ENCODE measurements around the gene BRSK2. TPM values are rescaled to one million over a fixed set of nuclear protein-coding genes. Genes with fewer than 3 reads are reported as not detected.

The BRSK2 gene
- total RNA-seq, 1 donor, result under 0.01 TPM

DNA sequence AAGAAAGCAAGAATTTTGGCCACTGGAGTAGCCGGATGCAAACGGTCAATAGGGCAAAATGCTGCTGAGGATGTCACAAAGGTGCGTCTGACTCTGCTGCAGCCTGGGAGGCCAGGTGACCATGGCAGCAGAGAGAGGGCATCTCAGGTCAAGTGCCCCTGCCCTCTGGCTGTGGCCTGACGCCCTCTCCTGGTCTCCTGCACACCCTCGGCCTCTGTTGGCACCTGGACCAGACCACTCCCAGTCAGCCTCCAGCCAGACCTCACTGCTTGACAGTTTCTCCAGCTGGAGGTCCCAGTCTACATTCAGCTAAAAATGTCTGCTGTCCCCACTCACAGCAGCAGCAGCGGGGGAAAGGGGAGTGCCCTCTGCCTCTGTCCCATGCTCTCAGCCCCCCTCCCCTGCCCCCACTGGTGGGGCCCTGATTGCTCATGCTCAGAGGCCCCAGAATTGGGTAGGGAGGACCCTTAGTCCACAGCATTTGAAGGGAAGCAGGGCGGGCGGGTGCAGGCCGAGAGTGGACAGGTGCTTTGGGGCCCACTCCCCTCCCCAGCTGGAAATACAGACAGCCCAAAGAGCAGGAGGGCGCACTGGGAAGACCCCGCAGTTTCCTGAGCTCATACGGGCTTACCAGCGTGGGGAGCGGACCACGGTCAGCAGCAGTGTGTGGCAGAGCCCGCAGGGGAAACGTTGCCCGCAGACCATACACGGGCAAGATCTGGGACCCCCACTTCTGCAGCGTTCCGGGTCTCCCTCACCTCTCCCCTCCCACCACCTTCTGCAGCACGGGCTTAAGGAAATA is 1.6 kb upstream of the BRSK2 start:
- DNase-seq (ENCODE audit: low read depth), result no peak

DNA sequence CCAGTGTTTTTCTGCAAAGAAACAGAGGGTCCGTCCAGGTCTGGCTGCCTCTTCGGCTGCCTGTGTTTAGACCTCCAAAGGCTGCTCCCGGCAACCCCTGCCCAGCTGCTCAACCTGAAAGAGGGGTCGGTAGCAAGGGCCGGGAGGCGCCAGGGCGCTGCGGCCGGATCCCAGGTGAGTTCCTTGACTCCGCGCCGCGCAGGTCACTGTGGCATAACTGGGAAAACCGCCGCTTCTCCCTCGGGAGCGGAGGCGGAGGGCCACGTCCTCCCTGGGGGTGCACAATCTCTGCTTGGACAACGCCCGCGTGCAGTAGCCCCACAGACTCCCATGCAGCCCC is 1.0 kb upstream of the BRSK2 start:
- no peak for DNase-seq (ENCODE audit: low read depth)
- TF ChIP-seq, protein P1, sequence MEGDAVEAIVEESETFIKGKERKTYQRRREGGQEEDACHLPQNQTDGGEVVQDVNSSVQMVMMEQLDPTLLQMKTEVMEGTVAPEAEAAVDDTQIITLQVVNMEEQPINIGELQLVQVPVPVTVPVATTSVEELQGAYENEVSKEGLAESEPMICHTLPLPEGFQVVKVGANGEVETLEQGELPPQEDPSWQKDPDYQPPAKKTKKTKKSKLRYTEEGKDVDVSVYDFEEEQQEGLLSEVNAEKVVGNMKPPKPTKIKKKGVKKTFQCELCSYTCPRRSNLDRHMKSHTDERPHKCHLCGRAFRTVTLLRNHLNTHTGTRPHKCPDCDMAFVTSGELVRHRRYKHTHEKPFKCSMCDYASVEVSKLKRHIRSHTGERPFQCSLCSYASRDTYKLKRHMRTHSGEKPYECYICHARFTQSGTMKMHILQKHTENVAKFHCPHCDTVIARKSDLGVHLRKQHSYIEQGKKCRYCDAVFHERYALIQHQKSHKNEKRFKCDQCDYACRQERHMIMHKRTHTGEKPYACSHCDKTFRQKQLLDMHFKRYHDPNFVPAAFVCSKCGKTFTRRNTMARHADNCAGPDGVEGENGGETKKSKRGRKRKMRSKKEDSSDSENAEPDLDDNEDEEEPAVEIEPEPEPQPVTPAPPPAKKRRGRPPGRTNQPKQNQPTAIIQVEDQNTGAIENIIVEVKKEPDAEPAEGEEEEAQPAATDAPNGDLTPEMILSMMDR (IDR thresholded peaks at IDR 0.05; ENCODE audit: insufficient read depth, low read depth, low read length), result no peak
- peak overlapping the region; percentile 63 for H3K4me3 ChIP-seq (ENCODE audit: low read depth, low read length)

More for the DNA sequence above, 1.6 kb upstream of the BRSK2 start:
- no peak overlapping the region for H3K4me3 ChIP-seq (ENCODE audit: low read depth, low read length)
- TF ChIP-seq, protein P1 (IDR thresholded peaks at IDR 0.05; ENCODE audit: insufficient read depth, low read depth, low read length), result no peak

DNA sequence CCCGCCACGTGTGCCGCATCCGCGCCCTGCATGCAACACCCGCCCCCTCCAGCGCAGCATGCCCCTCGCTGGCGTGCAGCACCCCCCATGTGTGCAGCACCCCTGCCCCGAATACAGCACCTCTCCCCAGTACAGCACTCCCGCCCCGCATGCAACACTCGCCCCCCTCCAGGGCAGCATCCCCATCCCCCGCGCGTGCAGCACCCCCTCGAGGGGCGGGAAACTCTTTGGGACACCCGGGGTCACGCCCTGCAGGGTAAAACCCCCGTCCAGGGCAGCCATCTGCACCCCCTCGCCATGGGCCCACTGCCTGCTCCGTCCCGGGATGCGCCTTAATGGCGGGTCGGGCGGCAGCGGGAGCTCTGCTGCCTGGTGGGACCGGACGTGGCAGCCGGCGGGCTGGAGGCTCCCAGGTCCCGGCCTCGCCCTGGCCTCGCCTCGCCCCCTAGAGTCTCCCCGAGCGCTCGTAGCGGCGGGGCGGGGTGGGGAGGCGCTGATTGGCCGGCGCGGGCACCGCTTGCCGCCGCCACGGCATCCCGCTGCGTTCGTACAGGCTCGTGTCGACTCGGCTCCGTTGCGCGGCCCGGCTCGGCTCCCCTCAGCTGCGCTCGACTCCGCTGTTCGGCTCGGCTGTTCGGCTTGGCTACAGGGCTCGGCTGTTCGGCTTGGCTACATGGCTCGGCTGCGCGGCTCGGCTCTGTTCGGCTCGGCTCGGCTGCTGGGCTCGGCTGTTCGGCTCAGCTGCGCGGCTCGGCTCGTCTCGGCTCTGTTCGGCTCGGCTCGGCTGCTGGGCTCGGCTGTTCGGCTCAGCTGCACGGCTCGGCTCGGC is 417 bp upstream of the BRSK2 start:
- peak overlapping the region; percentile 63 for H3K4me3 ChIP-seq (ENCODE audit: low read depth, low read length)
- peak; percentile 96 for DNase-seq (ENCODE audit: low read depth)
- TF ChIP-seq, protein P1 (IDR thresholded peaks at IDR 0.05; ENCODE audit: insufficient read depth, low read depth, low read length), result peak; percentile 22

DNA sequence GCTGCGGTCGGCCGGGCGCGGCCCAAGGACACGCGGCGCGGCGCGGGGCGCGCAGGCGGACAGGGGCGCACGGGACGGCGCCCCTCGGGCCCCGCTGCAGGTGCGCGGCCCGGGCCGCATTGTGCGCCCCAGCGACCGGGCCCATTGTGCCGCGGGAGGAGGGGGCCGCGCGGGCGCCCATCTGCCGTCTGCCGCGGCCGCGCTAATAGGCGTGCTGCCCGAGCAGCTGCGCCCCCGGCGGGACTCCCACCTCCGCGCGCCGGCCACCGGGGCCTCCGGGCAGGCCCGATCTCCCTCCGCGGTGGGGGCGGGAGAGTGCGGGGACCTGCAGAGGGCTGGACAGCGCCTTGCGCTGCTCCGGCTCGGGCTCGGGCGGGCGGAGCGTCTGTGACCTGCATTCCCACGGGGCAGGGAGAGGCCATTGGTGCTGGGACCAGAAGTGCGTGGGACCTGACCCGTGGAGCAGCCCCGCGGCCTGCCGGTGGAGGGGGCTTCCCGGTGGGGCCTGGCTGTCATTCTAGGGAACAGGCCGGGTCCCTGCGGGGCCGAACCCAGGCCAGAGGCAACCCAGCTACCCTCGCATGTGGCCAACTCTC is 933 bp downstream of the BRSK2 start:
- H3K4me3 ChIP-seq (ENCODE audit: low read depth, low read length), result no peak overlapping the region
- TF ChIP-seq, protein P1 (IDR thresholded peaks at IDR 0.05; ENCODE audit: insufficient read depth, low read depth, low read length), result no peak
- DNase-seq (ENCODE audit: low read depth), result peak; percentile 9

DNA sequence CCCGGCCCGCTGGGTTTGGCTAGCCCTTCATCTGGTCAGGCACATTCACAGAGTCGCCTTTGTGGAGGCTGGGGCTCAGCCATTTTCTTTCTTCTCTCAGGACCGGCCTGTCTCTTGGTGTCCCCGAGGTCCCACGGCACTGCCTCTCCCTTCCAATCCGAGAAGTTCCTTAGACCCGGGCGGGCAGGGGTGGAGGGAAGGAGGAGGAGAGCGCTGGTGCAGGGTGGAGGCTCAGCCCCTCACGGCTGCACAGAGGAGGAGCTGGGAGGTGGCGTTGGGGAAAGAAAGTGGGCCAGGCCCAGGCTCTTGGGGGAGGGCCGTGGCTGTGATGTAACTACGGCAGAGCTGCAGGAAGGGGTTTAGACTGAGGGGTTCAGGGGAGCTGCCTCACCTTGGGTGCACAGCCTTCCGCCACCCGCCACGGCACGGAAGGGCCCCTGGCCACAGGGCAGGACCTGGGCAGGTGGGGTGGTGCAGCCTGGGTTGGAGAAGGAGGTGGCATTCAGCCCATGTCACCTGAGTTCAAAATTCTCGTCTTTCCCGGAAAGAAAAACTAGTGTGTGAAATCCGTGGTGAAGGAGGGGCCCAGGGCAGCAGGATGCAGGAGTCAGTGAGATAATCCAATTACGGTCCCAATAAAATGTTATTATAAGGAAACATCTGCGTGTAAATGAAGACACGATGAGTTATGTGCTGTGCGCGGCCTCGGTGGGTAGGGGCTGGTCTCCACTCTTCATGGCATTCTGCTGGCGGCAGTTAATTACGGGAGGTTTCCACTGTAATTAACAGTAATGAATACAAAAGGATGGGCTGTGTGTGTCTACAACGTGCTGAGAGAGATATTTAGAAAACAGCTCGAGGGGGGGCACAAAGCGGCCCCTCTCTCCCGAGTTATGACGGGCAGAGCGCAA is 1.7 kb downstream of the BRSK2 start:
- H3K4me3 ChIP-seq (ENCODE audit: low read depth, low read length), result no peak overlapping the region
- DNase-seq (ENCODE audit: low read depth), result no peak
- TF ChIP-seq, protein P1 (IDR thresholded peaks at IDR 0.05; ENCODE audit: insufficient read depth, low read depth, low read length), result no peak

DNA sequence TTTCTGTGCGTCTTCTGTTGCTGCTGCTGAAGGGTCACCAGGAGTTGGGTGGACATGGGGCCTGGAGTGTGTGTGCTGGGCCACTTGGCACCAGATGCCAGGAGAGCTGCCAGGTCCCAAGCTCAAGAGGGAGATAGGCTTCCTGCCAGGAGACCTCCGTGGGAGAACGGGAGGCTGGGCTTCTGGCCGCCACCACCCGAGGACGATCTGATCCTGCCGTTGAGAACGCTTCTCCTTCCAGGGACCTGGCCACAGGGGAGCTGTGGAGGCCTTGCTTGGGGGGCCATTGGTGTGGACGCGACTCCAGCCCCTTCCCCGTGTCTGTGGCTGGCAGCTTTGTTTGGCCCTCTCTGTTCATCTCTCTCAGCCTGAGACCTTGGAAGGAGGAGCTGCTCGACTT is 2.4 kb downstream of the BRSK2 start:
- TF ChIP-seq, protein P1 (IDR thresholded peaks at IDR 0.05; ENCODE audit: insufficient read depth, low read depth, low read length), result no peak
- H3K4me3 ChIP-seq (ENCODE audit: low read depth, low read length), result no peak overlapping the region
- no peak for DNase-seq (ENCODE audit: low read depth)

Data from fibroblast of villous mesenchyme (primary cell).